GM19099 (cell line): Measurements from ENCODE around the gene SCLT1.

Experiments
- POLR2A ChIP-seq: IDR thresholded peaks from 3 replicates; pipeline ENCODE4 v1.6.1; 2011; ENCODE audit warnings: low read depth; ENCODE audit not compliant: insufficient read length; ENCODE audit errors: extremely low read depth

SCLT1 gene

GRCh38 chr4:129093191-129093920 is at the start of gene SCLT1:
SCLT1 (minus strand) TSS chr4:129093539; CDS start chr4:129093103, 436 bp downstream.
- TF ChIP-seq POLR2A, result peak; percentile 96

DNA sequence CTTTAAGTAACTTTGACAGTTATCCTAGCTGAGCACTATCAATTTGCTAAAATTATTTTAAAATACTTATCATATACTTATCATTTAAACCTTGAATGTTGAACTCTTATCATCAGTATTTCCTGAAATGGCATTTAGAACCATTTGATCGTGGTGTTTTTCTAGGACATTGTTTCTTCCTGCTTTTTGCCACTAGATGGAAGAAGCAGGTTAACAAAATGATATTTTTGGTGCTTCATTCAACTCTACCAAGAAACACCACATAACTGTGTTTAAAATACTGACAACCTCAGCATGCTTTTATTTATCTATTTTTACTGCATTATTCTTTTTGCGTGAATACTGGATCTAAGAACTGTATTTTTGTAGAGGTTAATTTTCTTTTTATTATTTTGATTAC is 47.2 kb upstream of the SCLT1 start:
- no peak for TF ChIP-seq POLR2A

DNA sequence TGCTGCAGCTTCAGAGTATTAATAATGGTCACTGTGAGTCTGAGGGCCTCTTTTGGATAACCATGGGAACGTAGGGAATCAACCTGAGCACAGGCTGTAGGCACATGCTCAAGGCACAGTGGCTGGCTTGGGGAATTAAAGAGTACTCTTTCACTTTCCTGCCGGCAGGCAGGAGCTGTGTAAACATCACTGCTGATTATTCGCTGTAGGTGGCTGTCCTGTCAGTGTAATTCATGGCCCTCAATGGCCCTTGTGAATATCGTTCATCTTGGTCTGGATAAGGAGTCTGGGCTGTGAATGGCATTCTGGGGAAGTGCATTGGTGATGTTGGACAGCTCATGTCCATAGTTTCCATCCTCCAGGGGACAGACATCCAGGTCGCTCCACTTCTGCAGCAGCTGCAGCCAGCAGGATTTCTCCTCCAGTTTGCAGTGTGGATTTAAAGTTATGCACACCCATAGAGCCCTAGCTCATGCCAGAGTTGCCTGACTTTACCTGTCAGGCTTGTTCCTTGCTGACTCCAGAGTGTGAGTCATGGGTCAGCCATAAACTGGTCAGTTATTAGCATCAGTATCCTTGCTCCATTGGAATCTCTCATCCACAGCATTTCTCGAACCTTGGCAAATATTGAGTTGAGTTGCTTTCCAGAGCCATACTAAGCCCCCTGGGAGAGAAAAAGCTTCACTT is 45.6 kb upstream of the SCLT1 start:
- TF ChIP-seq POLR2A, result no peak

DNA sequence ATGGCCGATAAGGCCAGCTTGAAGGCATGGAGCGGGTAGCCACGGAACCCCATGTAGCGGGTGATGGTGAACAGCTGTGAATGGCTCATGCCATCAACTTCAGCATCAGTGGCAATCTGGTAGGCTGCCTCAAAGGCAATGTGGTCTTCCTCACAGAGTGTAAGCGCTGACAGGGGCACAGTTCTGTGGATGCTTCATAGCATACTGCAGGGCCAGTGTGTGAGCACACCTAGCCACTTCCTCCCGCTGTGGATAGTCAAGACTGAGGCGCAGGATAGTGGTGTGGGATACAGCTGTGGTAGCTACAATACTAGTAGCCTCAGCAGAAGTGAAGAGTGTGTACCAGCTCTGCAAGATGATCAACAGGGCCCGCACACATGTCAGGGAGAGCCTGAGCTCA is 43.1 kb upstream of the SCLT1 start:
- TF ChIP-seq POLR2A, result no peak

DNA sequence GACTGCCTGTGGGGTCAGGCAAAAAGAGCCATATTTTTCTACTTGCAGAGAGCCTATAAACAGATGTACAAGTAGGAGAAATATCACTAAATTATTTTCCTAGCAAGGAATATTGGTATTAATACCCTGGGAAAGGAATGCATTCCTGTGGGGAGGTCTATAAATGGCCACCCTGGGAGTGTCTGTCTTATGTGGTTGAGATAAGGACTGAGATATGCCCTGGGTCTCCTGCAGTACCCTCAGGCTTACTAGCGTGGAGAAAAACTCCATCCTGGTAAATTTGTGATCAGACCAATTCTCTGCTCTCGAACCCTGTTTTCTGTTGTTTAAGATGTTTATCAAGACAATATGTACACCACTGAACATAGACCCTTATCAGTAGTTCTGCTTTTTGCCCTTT is 38.0 kb upstream of the SCLT1 start:
- no peak for TF ChIP-seq POLR2A

DNA sequence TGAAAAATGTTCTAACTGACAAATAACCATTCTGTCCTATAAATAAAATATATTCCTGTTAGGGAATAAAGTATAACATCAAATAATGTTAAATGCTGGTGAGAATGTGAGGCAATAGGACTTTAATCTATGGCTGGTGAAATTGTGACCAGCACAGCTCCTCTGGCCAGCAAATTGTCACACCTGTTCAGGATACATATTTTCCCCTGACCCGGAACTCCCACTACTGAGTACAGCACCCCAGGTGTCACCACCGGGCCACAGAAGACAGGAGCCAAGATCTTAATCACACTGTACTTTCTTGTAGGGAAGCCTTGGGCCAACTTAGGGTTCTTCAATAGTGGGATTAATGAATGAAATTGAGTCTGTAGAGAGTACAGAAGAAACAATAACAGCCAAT is 35.8 kb upstream of the SCLT1 start:
- TF ChIP-seq POLR2A, result no peak

DNA sequence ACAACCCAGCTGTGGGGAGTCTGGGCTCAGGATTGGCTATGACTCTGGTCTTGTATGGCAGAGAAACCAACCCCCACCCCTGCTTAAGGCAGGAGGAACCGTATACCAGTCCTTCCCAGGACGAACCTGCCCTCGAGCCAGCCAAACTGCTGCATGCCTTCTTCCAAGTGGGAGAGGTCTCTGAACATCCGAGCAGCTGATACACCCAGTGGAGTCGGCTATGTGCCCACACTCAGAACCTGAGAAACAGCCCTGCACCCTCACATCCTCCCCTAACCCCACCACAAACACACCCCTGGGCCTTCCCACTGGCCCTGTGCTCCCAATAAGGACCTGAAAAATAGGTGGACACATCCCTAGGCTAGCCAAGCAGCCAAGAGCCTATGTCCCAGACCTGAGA is 24.4 kb upstream of the SCLT1 start:
- no peak for TF ChIP-seq POLR2A

GRCh38 chr4:129113919-129114318 is 20.6 kb upstream of the SCLT1 start:
- TF ChIP-seq POLR2A, result no peak

DNA sequence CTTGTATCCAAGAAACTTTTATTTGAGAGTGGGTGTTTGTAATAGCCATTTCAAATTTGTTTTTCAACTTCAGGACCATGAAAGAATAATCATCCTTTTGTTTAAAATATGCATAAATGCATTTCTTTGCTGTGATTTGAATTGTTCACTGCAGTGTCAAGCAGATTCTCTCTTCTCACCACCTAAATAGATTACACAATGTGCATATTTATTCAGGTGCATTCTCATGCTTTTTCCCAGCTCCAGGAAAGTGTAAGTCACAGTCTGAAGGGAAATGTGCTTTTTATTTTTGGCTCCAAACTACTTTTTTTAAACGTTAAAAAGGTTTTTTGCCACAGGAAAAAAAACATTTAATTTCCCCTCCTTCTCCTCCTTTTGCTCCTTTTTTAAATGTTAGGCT is 20.1 kb upstream of the SCLT1 start:
- TF ChIP-seq POLR2A, result no peak

- TF ChIP-seq POLR2A, result no peak
These were observed 18.6 kb upstream of the SCLT1 start for GRCh38 chr4:129111919-129112318.

DNA sequence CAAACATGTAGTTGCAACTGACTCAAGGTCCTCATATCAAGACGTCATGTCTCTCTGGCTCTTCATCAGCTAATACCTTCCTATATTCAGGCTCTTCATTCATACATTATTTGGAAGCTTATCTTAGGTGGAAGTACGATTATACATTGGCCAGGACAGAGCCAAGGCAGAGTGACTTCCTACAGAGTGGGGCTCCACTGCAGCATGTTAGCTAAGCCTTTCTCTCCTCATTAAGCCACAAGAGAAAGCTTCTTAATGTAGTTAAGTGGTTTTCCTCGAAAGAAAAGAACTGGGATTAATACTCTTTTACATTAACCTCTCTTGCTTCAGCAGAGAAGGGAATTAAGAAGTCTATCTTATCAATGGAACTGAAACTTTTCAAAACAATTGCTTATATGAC is 17.6 kb upstream of the SCLT1 start:
- TF ChIP-seq POLR2A, result no peak

DNA sequence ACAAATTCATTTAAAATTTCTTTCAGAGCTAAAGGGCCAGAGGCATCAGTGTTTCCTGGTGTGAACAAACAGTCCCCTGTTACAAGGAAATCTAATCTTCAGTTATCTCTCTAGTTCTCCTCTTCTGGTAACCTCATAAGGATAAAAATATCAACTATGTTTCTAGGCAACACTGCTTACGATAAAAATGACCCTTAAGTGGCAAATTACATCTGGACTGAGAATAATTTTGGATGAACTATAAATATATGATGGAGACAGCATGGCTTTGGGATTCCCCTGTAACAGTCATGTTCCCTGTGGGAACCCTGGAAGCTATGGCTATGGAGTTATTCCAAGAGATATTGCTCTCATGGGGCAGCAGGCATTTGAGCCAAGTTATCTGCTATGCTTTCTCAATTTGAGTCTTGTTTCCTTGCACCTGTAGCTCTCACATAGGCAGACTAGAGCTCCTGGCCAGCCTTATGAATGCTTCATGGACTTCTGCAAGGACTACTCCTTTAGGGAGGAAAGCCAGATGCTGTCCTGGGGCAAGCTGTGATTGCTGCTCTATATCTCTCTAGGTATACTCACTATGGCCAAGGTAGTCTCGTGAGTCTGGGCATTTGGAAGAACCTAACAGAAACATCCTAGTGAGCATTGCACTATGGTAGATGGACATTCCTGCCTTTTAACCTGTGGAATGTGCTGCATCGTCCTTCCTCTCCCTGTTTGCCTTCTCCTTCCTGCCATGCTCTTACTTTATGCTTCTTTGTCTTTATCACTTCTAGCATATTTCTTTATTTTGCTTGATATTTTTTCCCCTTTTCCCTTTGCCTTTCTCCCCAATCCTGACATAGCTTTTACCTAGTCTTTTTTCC is 16.9 kb upstream of the SCLT1 start:
- no peak for TF ChIP-seq POLR2A

- TF ChIP-seq POLR2A, result no peak
These were observed 5.2 kb upstream of the SCLT1 start for GRCh38 chr4:129098531-129099001.

DNA sequence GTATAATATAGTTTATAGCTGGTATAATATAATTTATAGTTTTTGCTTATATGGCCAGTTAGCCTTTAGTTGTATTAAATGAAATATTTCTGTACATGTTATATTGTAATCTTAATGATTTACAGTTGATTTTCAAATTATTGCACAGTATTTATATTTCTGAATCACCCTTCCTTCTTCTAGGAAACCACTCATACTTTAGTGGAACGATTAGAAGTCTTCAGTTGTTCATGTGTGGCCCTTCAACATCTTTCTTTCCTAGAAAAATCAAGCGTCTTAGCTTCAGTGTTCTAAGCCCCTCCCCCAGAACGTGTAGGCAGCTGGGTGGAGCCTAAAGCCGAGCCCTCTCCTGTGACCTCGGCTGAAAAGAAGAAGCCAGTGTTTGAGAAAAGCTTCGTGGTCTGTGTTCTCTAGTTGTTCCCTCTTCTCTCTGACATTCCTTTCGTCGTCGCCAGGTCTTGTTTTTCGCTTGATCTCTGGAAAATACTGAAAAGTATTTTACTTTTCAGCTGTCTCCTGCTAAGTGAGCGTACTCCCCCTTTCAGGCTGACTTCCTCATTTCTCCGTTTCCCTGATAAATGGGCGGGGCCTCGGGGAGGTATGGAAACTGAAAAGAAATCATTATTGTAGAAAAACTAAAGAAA is 2.6 kb upstream of the SCLT1 start, which contains the start of gene C4orf33:
C4orf33 (plus strand) TSS at position 342 of the 644 bp plus-strand sequence. CDS start 6,459 bp downstream, outside the sequence.
- TF ChIP-seq POLR2A, result peak; percentile 81

DNA sequence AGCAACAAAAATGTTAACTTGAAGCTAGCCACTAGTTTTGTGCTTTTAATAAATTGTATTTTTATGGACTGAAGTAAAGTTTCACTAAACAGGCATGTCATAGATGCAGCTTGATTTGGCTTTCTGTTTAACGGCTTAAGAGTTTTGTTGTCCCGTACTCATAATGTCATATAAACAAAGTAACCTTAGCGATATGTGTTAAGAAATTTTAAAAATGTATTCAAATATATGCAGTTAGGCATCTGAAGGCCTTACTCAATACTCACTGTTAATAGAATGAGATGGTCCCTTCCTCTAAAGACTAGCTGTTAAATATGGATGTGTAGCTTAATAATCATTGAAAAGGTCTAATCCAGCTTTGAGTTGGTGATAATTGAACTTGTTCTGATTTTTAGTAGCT is 1.0 kb upstream of the SCLT1 start:
- TF ChIP-seq POLR2A, result no peak

DNA sequence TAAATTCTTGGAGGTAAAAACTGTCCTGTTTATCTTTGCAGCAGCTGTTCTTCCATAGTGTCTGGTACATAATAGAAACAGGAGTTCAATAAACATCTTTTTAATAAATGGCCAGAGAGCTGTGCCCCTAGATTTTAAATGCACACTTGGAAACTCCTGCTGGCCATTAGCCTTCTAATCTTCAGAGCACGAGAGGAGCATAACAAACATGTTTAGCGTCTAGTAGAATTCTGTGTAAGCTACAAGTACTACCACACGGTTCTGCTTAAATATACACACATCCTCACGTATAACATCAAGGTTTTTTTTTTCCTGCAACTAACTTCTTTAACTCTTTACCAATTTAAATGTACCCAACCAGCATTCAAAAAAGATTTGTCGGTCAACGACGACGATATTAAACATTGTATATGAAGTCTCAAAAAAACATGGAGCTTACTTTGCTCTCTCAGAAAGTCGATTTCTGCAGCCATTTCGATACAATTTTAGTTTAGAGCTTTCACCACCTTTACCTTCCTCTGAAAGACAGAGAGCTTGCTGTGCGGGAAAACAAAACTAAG is 628 bp downstream of the SCLT1 start:
- no peak for TF ChIP-seq POLR2A
